ENCODE measurements around the gene ATP6V1A. TPM values are rescaled to one million over a fixed set of nuclear protein-coding genes. Genes with fewer than 3 reads are reported as not detected.

Gene ATP6V1A
- total and polyA plus RNA-seq, 7 donors = 15.0 to 34.6 (median 22.2) TPM

- TF ChIP-seq POLR2A (IDR thresholded peaks at IDR 0.05) = no peak
- no peak for TF ChIP-seq CTCF (IDR thresholded peaks at IDR 0.05)
- TF ChIP-seq POLR2AphosphoS5 (IDR thresholded peaks at IDR 0.05) = no peak
- TF ChIP-seq EP300 (IDR thresholded peaks at IDR 0.05) = no peak
- intact Hi-C loops (cut with DNase I) = loop anchor here (10.0 kb wide), 1 partner anchor 191 kb away; the partner anchor contains the start of gene ZDHHC23
- WGBS, 2 donors = 74 to 84% methylated on average over 4 of the region's 4 CpGs
Measured at GRCh38 chr3:113753376-113753985, 6.6 kb downstream of the ATP6V1A start.

GRCh38 chr3:113754494-113755159 lies 7.8 kb downstream of the ATP6V1A start:
- no peak for DNase-seq
- intact Hi-C loops (cut with DNase I) = loop anchor here (10.0 kb wide), 1 partner anchor 190 kb away; the partner anchor contains the start of gene ZDHHC23
- H3K4me3 ChIP-seq = no peak overlapping the region
- TF ChIP-seq POLR2AphosphoS5 (IDR thresholded peaks at IDR 0.05) = peak in 1 of 4 donors; percentile 43
- no peak for TF ChIP-seq POLR2A (IDR thresholded peaks at IDR 0.05)
- no peaks in the 10 kb centered on the region for H3K9me3 ChIP-seq
- WGBS, 2 donors = 70 to 92% methylated on average over 5 of the region's 5 CpGs
- H3K4me1 ChIP-seq = peaks cover 0 to 22% (median 12%) of the 10 kb centered on the region in 4 donors
- H3K36me3 ChIP-seq = no peaks in the 10 kb centered on the region
- no peaks in the 10 kb centered on the region for H3K27me3 ChIP-seq
- H3K27ac ChIP-seq = peak overlapping the region in 2 of 4 donors; percentile 8 to 38

More at GRCh38 chr3:113753376-113753985, 6.6 kb downstream of the ATP6V1A start:
- Histone ChIP-seq H3K36me3 (no peaks in the 10 kb centered on the region), H3K4me1 (peaks cover 0 to 33% (median 12%) of the 10 kb centered on the region in 4 donors), H3K4me3 (no peak overlapping the region), H3K27ac (no peak overlapping the region), H3K27me3 (no peaks in the 10 kb centered on the region), H3K9me3 (no peaks in the 10 kb centered on the region)
- DNase-seq = no peak

- Histone ChIP-seq H3K9me3 (no peaks in the 10 kb centered on the region), H3K27ac (no peak overlapping the region), H3K36me3 (no peaks in the 10 kb centered on the region), H3K27me3 (no peaks in the 10 kb centered on the region), H3K4me1 (peaks cover 0 to 21% (median 12%) of the 10 kb centered on the region in 4 donors), H3K4me3 (no peak overlapping the region)
- no peak for DNase-seq
- 98% methylated on average over 1 of the region's 1 CpG for WGBS, 2 donors
- intact Hi-C loops (cut with DNase I) = loop anchor here (10.0 kb wide), 1 partner anchor 186 kb away; the partner anchor contains the start of gene ZDHHC23
- TF ChIP-seq CTCF (IDR thresholded peaks at IDR 0.05) (no peak), POLR2AphosphoS5 (IDR thresholded peaks at IDR 0.05) (no peak), POLR2A (IDR thresholded peaks at IDR 0.05) (no peak), EP300 (IDR thresholded peaks at IDR 0.05) (no peak)
Measured at GRCh38 chr3:113758389-113759024, 11.7 kb downstream of the ATP6V1A start.

GRCh38 chr3:113764698-113765097 lies 17.9 kb downstream of the ATP6V1A start:
- H3K27me3 ChIP-seq = no peaks in the 10 kb centered on the region
- no peak overlapping the region for H3K4me3 ChIP-seq
- intact Hi-C loops (cut with DNase I) = no loop called here
- peaks cover 0 to 8% (median 0%) of the 10 kb centered on the region in 4 donors for H3K4me1 ChIP-seq
- no peak for DNase-seq
- H3K27ac ChIP-seq = no peak overlapping the region
- WGBS, 2 donors = 93 to 97% methylated on average over 2 of the region's 2 CpGs
- TF ChIP-seq CTCF (IDR thresholded peaks at IDR 0.05) (no peak), POLR2AphosphoS5 (IDR thresholded peaks at IDR 0.05) (no peak), POLR2A (IDR thresholded peaks at IDR 0.05) (no peak), EP300 (IDR thresholded peaks at IDR 0.05) (no peak)
- no peaks in the 10 kb centered on the region for H3K9me3 ChIP-seq
- no peaks in the 10 kb centered on the region for H3K36me3 ChIP-seq

- Histone ChIP-seq H3K9me3 (no peaks in the 10 kb centered on the region), H3K4me3 (no peak overlapping the region), H3K36me3 (no peaks in the 10 kb centered on the region), H3K27me3 (no peaks in the 10 kb centered on the region), H3K4me1 (peaks cover 0 to 15% (median 6%) of the 10 kb centered on the region in 4 donors), H3K27ac (no peak overlapping the region)
- intact Hi-C loops (cut with DNase I) = no loop called here
- TF ChIP-seq EP300 (IDR thresholded peaks at IDR 0.05) (no peak), CTCF (IDR thresholded peaks at IDR 0.05) (no peak), POLR2AphosphoS5 (IDR thresholded peaks at IDR 0.05) (no peak), POLR2A (IDR thresholded peaks at IDR 0.05) (no peak)
- no peak for DNase-seq
Measured at GRCh38 chr3:113769551-113769950, 22.7 kb downstream of the ATP6V1A start.
